ENCODE results near the gene SHCBP1. TPM values are rescaled to one million over a fixed set of nuclear protein-coding genes. Genes with fewer than 3 reads are reported as not detected.

The SHCBP1 gene
- total and polyA plus RNA-seq, 2 of the 13 experiments (the other 11 are each of a cell fraction or from before 2014, with no cell fraction given), result 15.7 to 33.0 TPM

GRCh38 chr16:46621006-46621933 is at the start of gene SHCBP1 (continued):
- no peak for TF ChIP-seq ZNF18 (CRISPR knock-in tag; IDR thresholded peaks at IDR 0.05; ENCODE audit: insufficient replicate concordance)
- TF ChIP-seq PBX3 (CRISPR knock-in tag; IDR thresholded peaks at IDR 0.05; ENCODE audit: borderline replicate concordance), result no peak
- 0 out of 2 replicates have a peak, but pooled peaks have one; percentile 29 for TF ChIP-seq THYN1 (CRISPR knock-in tag; IDR thresholded peaks at IDR 0.05; ENCODE audit: borderline replicate concordance, low read depth)
- no peak for TF ChIP-seq ZNF484 (CRISPR knock-in tag; IDR thresholded peaks at IDR 0.05; ENCODE audit: borderline replicate concordance, low read depth)
- TF ChIP-seq HOXA3 (CRISPR knock-in tag; IDR thresholded peaks at IDR 0.05), result peak; percentile 87
- TF ChIP-seq MTA1 (CRISPR knock-in tag; IDR thresholded peaks at IDR 0.05; ENCODE audit: borderline replicate concordance), result peak; percentile 54; the same call in 1 of the 2 replicates
- no peak for TF ChIP-seq GLI4 (CRISPR knock-in tag; IDR thresholded peaks at IDR 0.05; ENCODE audit: borderline replicate concordance)
- no peak for TF ChIP-seq NFE2L2 (IDR thresholded peaks at IDR 0.05; ENCODE audit: low read length)
- TF ChIP-seq, protein P1, sequence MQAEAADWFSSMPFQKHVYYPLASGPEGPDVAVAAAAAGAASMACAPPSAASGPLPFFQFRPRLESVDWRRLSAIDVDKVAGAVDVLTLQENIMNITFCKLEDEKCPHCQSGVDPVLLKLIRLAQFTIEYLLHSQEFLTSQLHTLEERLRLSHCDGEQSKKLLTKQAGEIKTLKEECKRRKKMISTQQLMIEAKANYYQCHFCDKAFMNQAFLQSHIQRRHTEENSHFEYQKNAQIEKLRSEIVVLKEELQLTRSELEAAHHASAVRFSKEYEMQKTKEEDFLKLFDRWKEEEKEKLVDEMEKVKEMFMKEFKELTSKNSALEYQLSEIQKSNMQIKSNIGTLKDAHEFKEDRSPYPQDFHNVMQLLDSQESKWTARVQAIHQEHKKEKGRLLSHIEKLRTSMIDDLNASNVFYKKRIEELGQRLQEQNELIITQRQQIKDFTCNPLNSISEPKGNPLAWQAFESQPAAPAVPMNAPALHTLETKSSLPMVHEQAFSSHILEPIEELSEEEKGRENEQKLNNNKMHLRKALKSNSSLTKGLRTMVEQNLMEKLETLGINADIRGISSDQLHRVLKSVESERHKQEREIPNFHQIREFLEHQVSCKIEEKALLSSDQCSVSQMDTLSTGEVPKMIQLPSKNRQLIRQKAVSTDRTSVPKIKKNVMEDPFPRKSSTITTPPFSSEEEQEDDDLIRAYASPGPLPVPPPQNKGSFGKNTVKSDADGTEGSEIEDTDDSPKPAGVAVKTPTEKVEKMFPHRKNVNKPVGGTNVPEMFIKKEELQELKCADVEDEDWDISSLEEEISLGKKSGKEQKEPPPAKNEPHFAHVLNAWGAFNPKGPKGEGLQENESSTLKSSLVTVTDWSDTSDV (CRISPR knock-in tag; IDR thresholded peaks at IDR 0.05), result peak; percentile 94; the same call in 1 of the 2 replicates
- TF ChIP-seq THAP7 (CRISPR knock-in tag; IDR thresholded peaks at IDR 0.05), result no peak
- no peak for TF ChIP-seq RBAK (CRISPR knock-in tag; IDR thresholded peaks at IDR 0.05)
- peak; percentile 61; the same call in 1 of the 2 replicates for TF ChIP-seq XBP1 (CRISPR knock-in tag; IDR thresholded peaks at IDR 0.05)
- TF ChIP-seq ARHGAP35 (CRISPR knock-in tag; IDR thresholded peaks at IDR 0.05; ENCODE audit: borderline replicate concordance), result peak; percentile 89; the same call in 1 of the 2 replicates
- TF ChIP-seq ZBTB34 (CRISPR knock-in tag; IDR thresholded peaks at IDR 0.05), result peak; percentile 75; the same call in 1 of the 2 replicates
- TF ChIP-seq ZFP36L1 (CRISPR knock-in tag; IDR thresholded peaks at IDR 0.05), result no peak
- TF ChIP-seq FOXK2 (IDR thresholded peaks at IDR 0.05), result no peak
- TF ChIP-seq MEF2D (CRISPR knock-in tag; IDR thresholded peaks at IDR 0.05), result no peak
- TF ChIP-seq NKX3-1 (CRISPR knock-in tag; IDR thresholded peaks at IDR 0.05), result peak; percentile 93
- no peak for TF ChIP-seq FOXJ3 (CRISPR knock-in tag; IDR thresholded peaks at IDR 0.05; ENCODE audit: borderline replicate concordance)

Measured in HepG2 (cell line).